GM18861 (cell line): ENCODE data around the gene ZNF564.
"Not testable (repeated sequence)": the region's sequence is repeated elsewhere in the genome, so short reads cannot be mapped to it uniquely, and the experiment has no call there.

Experiments
- ATAC-seq: cut with Tn5 transposase; IDR thresholded peaks from one replicate; pipeline ENCODE4 v1.9.1; 2021; ENCODE audit not compliant: unreplicated experiment

The ZNF564 gene

GRCh38 chr19:12551060-12551832 lies at the start of gene ZNF564:
Gene ZNF564, minus strand, starts transcription at chr19:12551482. Its CDS starts 150 bp downstream, at chr19:12551332.
- peak; percentile 97 for ATAC-seq

GRCh38 chr19:12597594-12597993 lies 46.3 kb upstream of the ZNF564 start:
- no peak for ATAC-seq

GRCh38 chr19:12596927-12597548 lies 45.8 kb upstream of the ZNF564 start:
- no peak for ATAC-seq

- no peak for ATAC-seq
Measured at GRCh38 chr19:12596485-12596884, 45.2 kb upstream of the ZNF564 start.

- no peak for ATAC-seq
Measured at GRCh38 chr19:12581100-12581499, 29.8 kb upstream of the ZNF564 start.

- no peak for ATAC-seq
Measured at GRCh38 chr19:12580180-12580694, 29.0 kb upstream of the ZNF564 start.

GRCh38 chr19:12578641-12579040 lies 27.4 kb upstream of the ZNF564 start:
- no peak for ATAC-seq

GRCh38 chr19:12574036-12574435 lies 22.8 kb upstream of the ZNF564 start:
- no peak for ATAC-seq

- ATAC-seq, result no peak
Measured at GRCh38 chr19:12567951-12568350, 16.7 kb upstream of the ZNF564 start.

- not testable (repeated sequence) for ATAC-seq
Measured at GRCh38 chr19:12566380-12566779, 15.1 kb upstream of the ZNF564 start.

GRCh38 chr19:12564016-12564664 lies 12.9 kb upstream of the ZNF564 start:
- no peak for ATAC-seq

- no peak for ATAC-seq
Measured at GRCh38 chr19:12555456-12555930, 4.2 kb upstream of the ZNF564 start.

- no peak for ATAC-seq
Measured at GRCh38 chr19:12546903-12547302, 4.4 kb downstream of the ZNF564 start.

- ATAC-seq, result no peak
Measured at GRCh38 chr19:12546068-12546467, 5.2 kb downstream of the ZNF564 start.

- no peak for ATAC-seq
Measured at GRCh38 chr19:12545267-12545666, 6.0 kb downstream of the ZNF564 start.

GRCh38 chr19:12544401-12544876 lies 6.8 kb downstream of the ZNF564 start:
- no peak for ATAC-seq

- no peak for ATAC-seq
Measured at GRCh38 chr19:12543855-12544254, 7.4 kb downstream of the ZNF564 start.

GRCh38 chr19:12527034-12527836 lies 24.0 kb downstream of the ZNF564 start:
- no peak for ATAC-seq

- ATAC-seq, result no peak
Measured at GRCh38 chr19:12526542-12526941, 24.7 kb downstream of the ZNF564 start.

- ATAC-seq, result no peak
Measured at GRCh38 chr19:12521996-12522395, 29.3 kb downstream of the ZNF564 start.
